NCI-H226 (cell line): ENCODE measurements around the gene NCK2.

Source experiments
- DNase-seq: peaks from one replicate; pipeline ENCODE4 v3.0.0-alpha.2; 2015

The NCK2 gene

DNA sequence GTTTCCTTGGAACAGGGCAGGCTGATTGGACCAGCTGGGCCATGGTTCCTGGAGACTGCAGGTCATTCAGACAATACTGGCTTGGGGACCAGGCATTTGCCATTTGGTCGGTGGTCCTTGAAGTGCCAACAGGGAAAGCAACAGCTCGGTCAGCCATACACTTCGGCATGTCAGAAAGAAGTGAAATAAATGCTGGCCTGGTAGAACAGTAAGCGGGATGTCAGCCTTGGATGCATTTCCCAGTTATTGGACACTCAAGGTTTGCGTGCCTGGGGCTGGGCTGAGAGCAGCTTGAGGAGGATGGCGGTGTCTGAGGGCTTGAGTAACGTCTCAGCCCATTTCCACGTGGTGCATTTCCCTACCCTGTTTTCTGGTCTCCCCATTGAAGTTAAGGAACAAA lies 75.4 kb downstream of the NCK2 start:
- DNase-seq = no peak

DNA sequence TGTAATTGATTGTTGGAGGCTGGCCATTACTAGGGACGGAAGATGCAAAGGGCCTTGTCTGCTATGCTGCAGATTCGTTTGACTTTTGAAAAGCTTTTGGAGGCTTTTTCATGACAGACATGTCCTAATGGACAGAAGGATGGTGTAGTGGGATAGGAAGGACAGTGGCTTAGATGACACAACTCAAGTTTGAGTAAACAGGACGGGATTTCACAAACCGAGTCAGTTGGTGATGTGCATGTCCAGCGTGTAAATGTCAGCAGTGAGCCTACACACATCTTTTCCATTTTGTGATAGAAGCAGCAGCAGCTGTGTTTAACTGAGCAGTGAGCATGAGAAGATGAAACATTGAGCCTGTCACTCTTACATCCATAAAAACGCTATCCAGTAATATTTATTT lies 76.0 kb downstream of the NCK2 start:
- DNase-seq = no peak

DNA sequence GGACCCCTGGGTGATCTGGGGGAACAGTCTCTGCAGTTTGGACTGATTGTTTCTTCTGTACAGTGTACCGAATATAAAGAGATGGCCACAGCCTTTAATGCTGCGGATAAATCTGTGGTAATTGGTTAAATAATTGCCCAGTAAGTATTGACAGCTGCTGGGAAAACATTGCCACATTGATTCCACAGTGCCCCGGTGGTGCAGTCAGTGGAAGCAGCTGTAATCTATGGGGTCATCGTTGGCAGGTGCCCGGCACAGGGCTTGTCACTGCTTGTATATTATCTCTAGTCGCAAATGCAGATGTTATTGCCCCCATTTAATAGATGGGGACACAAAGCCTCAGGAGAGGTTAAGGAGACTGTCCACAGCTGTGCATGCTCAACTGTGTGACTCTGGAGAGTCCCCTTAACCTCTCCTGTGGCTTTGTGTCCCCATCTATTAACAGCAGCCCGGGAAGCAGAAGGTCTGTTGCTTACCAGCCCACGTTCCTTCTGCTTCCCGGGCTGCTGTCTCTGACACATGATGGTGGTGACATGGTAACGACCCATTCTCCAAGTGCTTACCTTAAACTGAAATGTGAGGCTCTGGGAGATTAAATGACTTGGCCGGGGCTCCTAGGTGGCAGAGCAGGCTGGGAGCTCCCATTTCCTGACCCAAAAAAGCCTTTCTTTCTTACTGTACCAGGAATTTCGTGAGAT lies 76.9 kb downstream of the NCK2 start:
- no peak for DNase-seq

DNA sequence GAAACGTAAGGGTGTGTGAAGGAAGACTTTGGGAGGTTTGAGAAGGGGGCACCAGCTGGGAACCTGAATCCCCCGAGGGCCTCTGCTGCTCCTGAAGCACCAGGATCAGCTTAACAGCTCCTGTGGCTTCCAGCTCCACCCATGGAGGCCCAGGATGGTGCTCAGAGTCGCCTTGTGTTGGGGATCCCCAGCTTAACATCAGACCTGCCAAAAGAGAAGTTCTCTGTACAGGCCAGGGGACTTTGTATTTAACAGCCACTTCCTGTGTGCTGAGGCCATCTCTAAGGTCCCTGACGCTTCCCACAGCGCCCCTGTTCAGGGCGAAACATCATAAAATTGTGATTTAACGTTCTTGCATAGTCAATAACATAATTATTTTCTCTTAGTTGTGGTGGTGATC lies 77.5 kb downstream of the NCK2 start:
- no peak for DNase-seq

DNA sequence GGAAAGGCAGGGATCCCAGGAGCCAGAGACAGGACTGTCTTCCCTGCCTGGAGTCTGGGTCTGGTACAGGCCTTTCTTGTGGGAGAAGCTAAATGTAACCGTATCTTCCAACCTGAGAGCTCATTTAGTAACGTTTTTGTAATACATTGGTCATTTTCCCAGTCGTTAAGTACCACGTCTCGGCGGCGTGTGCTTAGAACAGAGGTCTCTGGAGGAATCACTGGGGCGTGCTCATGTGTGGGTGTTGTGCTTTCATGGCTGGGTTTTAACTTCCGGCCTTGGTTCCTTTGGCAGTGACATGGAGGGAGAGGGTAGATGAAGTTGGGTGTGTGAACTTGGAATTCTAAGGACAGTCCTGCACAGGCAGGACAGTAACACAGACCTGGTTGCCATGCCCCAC lies 79.7 kb downstream of the NCK2 start:
- no peak for DNase-seq

DNA sequence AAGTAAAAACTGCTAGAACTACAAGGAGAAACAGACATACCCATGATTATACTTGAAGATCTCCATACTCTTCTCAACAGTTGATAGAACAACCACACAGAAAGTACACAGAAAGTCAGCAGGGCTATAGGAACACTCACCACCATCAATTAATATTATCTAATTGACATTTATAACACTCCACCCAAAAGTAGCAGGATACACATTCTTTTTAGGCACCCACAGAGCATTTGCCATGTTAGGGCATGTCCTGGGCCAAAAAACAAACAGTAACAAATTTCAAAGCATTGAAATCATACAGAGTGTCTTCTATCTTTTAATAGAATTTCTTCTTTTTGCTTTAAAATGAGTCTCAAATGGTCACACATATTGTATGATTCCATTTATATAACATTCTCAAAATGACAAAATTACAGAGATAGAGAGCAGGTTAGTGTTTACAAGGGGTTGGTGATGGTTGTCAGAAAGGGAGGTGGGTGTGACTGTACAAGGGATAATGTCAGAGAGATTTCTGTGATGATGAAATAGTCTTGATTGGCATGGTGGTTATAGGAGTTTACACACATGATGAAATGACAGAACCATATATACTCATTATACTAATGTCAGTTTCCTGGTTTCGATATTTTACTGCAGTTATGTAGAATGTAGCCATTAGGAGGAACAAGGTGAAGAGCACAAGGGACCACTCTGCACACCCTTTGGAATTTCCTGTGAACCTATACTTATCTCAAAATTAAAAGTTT lies 82.8 kb downstream of the NCK2 start:
- no peak for DNase-seq

DNA sequence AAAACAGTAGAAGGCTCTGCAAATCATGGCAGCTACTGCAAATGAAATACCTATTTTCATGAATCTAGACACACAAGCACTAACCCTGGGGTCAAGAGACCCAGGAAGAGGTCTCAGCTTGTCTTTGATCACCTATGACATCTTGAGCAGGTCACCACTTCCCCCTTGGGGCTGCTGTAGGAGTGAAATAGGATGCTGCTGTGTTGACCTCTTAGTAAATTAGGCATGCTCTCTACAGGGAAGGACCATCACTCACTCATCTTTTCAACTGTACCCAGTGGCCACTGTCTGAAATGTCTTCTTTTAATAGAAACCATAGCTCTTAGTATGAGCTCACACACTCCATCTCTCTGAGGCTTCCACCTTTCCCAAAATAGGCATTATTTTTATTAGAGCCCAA lies 83.8 kb downstream of the NCK2 start:
- DNase-seq = no peak

DNA sequence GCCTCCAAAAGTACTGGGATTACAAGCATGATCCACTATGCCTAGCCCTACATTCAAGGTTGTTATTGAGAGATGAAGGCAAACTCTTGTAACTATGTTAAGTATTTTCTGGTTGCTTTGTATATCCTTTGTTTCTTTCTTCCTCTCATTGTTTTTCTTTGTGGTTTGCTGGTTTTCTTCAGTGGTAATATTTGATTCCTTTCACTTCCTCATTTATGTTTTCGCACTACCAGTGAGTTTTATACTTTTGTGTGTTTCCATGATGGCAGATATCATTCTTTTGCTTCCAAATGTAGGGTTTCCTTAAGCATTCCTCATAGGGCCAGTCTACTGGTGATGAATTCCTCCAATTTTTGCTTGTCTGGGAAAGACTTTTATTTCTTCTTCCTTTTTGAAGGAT lies 90.2 kb downstream of the NCK2 start:
- DNase-seq = no peak

DNA sequence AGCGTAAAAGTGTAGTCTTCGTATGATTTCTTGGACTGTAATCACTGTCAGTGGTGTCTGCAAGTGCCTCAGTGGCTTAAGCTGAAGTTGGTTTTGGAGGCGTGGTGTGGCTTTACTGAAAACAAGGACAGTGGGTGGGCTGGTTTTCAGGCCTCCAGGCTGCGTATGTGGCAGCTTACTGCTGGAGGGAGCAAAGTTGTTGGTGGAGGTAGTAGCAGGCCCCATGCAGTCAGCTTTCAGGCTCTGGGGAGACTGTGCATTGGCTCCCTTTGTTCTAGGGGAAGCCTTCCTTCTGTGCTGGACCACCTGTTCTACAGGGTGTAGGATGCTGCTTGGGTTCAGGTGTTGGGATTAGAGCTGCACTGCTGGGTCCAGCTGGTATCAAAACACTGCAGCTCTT lies 91.6 kb downstream of the NCK2 start:
- DNase-seq = no peak

DNA sequence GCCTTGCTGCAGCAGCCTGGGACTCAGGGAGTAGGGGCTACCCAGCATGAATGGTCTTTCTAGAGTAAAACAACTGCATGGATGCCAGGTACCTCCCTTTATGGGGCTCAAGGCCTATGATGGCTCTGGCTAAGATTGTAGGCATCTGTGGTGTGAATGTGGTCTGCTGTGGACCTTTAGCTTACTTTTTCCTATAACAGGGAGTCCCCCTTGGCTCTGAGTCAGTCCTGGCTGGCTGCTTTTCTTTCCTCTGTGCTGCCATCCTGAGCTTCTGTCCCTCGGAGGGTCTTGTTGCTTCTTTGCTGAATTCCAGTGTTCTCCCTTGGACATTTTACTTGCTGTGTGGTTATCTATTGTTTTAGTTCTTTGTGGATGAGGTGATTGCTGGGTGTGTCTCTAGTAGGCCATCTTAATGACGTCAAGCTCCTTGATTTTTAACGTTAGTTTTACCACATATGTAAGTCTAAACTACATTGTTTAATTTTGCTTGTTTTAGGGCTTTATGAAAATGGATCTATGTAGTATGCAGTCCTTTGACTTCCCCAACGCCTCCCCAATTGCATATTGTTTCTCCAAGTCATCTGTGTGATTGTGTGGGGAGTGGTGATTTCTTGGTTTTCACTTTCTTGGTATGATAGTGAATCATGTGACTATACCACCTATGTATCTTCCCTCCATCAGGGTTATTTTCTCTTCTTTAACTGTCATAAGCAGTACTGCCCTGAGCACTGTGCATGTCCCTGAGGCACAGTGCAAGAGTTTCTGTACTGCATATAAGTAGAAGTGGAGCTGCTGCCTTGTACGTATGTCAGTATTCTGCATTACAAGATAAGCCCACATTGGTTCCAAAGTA lies 92.4 kb downstream of the NCK2 start:
- no peak for DNase-seq

DNA sequence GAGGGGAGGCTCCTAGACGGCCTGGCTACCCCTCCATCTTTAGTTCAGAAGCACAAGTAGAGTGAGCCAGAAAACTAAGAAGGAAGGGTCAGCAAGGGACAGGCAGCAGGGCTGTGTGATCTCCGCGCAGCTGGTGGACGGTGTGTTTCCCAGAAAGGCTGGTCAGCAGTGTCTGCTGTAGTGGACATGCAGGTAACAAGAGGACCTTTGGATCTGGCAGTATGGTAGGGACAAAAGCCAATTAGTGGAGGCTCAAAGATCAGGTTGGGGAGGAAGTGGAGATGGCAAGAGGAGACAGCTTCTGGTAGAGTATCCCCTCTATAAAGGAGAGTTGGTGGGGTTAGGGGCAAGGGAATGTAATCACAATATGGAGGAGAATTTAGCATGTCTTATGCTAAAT lies 95.1 kb downstream of the NCK2 start:
- no peak for DNase-seq

DNA sequence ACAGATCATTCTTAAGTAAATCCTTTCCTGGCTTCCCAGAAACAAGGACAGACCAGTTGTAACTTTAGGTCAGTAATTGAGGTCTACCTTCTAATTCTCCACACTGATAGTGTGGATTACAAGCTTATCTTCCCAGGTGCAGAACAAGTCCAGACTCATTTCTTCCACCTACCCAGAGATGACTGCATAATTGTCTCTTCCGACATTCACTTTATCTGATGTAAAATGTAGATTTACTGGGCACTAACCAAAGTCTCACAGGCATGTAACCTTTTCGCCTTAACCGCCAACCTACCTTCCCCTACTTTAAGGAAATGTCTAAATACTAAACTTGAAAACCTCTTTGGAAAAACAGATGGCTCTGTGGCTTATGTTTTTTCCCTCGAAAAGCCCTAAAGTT lies 96.2 kb downstream of the NCK2 start:
- no peak for DNase-seq

DNA sequence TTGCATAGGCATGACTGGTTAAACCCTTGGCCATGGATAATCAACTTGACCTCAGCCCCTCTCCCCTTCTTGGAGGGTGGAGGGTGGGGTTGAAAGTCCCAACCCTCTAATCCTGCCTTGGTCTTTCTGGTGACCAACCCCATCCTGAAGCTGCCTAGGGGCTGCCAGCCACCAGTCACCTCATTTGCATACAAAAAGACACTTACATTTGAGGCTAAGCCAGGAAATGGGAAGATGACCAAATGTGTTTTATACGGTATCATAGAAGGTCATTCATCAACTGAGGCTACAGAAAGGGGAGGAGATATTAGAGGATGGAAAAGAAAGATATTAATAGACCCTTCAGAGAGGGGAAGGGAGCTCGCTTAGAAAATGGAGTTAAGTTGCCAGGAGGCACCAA lies 96.8 kb downstream of the NCK2 start:
- DNase-seq = no peak

DNA sequence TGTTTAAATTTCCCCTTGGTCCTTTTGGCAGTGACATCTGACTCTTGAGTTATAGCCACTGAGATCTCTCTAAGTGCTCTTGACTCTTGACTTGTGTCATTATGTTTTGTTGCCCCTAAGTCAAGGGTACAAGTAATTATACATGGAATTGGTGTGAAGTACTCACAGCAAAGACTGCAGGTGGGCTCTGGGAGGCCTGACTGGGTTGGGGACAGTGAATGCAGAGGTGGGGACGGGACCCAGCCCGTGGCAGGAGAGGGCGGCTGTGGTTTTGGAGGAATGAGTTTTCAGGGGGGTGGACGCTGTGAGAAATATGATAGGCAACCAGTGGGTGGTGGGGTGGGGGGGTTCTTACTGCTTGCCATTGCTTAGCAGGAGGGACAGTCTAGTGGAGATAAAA lies 97.8 kb downstream of the NCK2 start:
- no peak for DNase-seq

DNA sequence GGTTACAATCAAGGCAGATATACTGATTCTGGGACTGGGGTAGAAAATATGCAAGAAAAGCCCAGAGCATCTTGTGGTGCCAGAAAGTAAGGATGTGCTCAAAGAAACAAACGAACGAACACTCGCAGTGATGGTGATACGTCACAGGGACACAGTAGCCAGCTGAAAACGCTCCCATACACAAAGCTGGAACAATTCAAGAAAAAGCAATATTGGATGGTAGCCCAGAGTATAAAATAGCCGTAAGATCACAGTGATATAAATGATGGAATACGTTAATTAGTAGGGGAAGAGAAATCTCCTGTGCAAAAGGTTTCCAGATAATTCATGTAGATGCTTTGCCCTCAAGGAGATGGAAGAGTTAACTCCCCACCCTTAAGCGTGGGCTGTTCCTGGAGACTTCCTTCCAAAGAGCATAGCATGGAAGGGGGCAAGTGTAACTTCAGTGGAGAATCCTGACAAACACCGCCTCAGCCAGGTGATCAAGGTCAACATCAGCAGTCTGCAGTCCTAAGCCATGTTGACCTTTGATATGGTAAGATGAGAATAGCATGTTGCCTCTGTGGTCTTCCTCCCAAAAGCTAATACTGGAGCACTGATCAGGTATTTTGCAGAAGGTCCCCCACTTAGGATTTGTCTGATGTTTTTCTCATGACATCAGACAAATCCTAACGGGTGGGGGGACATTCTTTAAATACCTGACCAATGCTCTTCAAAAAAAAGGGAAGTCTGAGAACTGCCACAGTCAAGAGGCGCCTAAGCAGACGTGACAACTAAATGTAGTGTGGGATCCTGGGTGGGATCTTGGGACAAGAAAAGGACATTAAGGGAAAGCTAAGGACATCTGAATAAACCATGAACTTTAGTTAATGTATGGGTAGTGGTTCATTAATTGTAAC lies 99.0 kb downstream of the NCK2 start:
- DNase-seq = no peak

DNA sequence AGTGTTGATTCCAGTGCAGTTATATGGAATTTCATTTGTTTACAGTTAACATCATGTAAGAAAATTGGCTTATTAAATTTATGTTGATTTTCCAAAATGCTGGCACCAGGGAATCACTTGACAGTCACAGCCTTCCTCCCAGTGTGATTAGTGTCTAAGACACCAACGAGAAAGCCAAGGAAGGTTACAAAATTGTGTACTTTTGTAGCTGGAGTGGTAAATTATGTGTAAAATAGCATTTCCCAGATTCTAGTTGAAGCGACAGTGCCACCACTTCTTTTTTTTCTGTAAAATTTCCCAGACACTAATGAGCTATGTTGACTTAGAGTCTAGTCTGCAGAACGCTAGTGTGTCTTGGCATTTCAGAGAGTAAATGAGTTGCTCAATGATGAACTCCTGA lies 101.3 kb downstream of the NCK2 start:
- no peak for DNase-seq

DNA sequence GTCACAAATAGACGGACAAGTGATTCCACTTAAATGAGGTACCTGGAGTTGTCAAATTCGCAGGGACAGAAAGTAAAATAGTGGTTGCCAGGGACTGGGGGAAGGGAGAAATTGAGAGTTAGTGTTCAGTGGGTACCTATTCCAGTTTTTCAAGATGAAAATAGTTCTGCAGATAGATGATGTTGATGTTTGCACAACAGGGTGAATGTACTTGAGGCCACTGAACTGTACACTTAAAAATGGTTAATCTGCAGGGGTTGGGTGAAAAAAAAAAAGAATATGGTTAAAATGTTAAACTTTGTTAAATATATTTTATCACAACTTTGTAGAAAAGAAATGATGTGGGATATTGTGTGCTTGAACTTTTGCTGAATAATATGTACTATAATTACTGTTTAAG lies 102.3 kb downstream of the NCK2 start:
- DNase-seq = no peak

DNA sequence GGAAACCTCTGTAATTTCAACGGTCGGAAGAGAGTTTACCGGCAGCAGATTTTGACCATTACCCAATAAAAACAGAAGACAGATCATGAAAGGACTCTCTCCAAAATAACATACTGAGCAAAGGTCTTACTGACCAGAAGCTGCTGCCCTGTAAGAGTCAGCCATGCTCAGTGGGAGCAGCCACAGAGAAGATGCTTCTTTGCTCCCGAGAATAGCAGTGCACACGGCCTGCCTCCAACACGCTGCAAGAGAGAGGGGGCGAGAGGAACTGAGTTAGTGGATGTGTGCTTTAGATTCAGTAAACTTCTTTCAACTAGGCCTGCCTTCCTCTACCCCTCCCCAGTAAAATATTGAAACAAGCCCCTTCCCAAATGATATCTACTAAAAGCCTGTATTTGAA lies 103.7 kb downstream of the NCK2 start:
- DNase-seq = no peak

DNA sequence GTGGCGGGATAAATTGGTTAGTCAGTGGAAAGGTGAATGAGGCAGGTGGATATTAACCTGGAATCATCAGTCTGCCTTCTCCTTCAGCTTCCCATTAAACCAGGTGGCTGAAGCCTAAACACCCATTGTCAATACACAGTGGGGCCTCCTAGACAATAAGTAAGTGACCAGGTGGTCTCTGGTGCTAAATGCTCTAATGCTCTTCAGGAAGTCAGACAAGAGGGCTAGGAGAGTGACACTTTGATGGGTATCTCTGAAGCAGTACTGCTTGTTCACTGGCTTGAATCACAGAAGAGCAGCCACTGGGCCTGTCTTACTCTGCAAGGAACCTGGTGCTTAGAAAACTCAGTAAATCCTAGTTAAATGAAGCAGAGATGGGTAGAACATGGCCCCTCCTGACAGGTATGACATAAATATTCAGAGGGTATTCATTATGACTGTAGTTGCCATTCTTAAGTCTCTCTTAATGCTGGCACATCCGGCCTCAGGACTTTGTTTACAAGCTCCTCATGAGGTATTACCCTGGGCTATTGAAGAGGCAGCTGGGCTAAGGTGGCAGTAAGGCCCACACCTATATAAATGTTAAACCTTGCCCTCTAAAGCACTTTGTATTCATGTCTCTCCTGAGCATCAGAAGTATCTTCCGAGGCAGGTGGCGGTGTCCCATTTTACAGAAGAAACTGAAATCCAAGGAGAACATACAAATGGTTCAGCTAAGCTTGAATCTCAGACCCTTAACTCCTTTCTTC lies 104.9 kb downstream of the NCK2 start:
- DNase-seq = no peak

DNA sequence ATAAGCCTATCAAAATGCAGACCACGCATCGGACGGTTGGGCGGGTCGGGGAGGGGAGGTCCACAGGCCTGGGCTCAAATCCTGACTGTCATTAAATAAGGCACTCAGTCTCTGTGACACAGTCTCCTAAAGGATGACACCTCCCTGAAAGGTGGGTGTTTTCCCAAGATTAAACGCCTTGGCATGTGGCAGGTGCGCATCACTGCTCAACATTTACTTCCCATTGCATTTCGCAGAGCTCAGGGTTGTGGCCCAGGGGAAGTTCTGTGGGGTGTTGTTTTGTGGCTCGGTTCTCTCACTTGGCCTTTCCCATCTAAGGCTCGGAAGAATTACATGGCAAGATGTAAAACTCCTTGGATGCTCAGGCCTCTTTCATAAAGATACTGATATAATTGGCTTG lies 107.4 kb downstream of the NCK2 start:
- DNase-seq = no peak

DNA sequence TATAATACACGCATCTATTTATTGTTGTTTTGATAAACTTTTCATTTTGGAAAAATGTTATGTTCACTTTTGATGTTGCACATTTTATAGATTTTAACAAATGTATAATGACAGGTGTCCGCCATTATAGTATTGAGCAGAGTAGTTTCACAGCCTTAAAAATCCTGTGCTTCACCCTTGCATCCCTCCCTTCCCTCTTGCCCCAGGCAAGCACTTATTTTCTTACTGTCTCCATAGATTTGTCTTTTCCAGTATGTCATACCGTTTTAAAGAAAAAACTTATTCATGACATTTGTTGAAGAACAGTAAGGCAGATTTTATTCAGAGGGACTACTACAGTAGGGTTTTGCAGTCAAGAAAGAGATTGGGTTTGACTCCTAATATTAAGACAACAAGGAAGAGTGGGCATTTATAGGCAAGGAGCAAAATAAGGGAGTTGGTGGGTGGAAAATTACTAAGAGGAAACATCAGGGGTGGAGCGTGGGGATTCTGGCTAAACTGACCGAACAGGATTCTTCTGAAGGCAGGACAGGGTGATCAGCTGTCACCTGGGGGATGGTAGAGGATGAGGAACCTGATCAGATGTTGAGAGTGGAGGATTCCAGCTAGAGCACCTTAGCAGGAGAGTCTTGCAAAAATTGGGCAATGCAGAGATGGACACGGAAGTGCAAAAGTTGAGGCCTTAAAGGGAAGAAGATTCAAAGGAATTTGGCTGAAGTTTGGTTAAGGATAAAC lies 108.8 kb downstream of the NCK2 start:
- DNase-seq = no peak
